A172 (cell line): Measurements from ENCODE around the gene FES. TPM values are rescaled to one million over a fixed set of nuclear protein-coding genes. Genes with fewer than 3 reads are reported as not detected.
"Not testable (repeated sequence)": the region's sequence is repeated elsewhere in the genome, so short reads cannot be mapped to it uniquely, and the experiment has no call there.

ENCODE experiments used
- DNase-seq: peaks from one replicate; pipeline ENCODE4 v3.0.0-alpha.2; 2015; ENCODE audit warnings: low spot score
- total RNA-seq: library from RNA; depleted of rRNA; stranded (reverse); fragments of >200 nt; shearing (Covaris generic); gene quantifications from 2 replicates; pipeline ENCODE4 v1.2.3, GENCODE V29; 2014

The FES gene
- total RNA-seq, 1 experiment from 2014 or later, result 0.12 TPM

DNA sequence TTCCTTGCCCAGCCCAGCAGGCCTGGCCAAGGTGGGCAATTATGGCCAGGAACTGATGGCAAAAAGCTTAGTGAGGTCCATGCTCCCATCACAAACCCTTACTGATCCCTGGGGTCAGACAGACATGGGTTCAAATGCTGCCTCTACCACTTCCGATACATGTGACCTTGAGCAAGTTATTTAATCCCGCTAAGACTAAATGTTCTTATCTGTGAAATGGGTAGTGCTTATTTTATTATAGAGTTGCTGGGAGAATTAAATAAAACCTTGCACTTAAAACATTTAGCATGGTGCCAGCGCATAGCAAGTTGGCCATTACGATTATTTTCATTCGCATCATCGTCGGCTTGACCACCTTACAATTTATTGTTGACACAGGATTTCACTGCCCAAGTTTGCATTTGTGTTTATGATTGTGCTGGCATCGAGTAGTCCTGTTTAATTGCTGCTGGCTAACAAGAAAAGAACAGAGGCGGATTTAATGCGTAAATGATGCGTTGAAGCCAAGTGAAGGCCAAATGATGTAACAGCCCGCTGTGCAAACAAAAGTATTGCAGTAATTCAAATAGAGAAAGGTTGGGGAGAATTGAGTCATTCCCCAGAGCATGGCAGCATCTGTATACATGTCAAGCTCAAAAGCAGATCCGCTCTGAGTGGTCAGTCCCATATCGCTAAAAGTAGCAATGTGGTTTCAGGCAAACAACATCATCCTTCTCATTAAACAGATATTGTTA, 23.2 kb upstream of the FES start:
- DNase-seq, result peak; percentile 28

GRCh38 chr15:90862487-90862886, 21.8 kb upstream of the FES start:
- DNase-seq, result no peak

DNA sequence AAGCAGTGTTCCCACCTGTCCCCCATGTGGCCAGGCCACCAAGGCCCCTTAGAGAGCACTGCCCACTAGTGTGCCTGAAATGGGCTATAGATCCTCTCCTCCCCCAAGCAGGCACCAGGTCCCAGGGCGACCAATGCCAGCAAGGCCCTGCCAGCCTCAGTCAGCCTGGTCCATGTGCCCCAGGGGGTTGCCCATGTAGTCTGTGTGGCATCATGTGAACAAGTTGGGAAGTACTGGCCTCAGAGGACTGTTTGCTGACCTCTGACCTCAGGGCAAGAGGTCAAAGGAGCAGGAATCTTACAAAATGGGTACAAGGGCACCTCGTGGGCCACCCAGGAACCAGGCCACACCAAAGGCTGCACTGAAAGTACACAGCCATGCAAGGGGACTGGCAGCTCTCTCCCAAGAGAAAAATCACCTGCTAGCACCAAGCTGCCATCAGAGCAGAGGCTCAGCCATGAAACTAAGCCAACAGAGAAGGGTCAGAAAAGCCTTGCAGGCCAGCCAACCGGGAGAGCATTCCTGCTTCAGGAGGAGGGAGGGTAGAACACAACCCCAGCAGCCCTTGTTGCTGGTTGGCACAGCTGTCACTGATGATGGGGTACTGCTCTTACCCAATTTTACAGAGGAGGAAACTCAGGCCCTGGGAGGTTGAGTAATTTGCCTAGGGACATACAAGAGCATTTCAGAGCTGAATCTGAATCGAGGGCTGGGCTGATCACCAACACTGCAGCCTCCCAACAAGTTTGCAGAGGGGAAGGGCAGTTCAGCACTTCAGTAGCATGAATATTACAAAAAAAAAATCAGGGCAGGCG, 21.1 kb upstream of the FES start:
- DNase-seq, result no peak

DNA sequence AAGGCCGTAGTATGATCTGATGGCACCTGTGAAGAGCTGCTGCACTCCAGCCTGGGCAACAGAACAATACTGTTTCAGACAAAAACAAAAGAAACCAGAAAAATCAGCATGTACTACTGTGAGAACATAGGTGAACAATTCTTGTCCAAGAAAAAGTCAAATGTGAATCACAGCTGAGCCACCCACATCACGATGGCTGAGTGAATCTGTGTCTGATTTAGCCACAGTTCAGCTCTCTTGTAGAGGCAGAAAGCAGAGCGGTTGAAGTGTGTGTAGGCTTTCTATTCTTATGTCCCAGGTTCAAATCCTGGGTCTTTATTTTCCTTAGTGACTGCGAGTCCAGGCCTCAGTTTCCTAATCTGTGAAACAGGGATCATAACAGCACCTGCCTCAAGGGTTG, 20.3 kb upstream of the FES start:
- no peak for DNase-seq

- no peak for DNase-seq
Measured at GRCh38 chr15:90864507-90864906, 19.8 kb upstream of the FES start.

DNA sequence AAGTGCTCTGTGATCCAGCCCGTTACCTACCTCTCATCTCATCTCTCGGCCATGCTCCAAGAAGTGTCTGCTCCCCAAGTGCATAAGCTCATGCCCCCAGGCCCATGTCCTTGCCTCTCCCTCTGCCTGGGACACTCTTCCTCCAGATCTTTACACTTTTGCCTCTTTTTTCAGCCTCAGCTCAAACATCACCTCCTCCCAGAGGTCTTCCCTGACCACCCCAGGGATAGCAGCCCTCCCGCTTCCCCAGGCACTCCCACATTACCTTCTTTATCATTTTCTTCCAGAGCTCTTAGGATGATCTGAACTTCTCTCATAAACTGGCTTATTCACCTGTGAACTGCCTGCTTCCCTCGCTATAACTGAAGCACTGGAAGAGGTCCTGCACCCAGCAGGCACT, 18.6 kb upstream of the FES start:
- DNase-seq, result no peak

GRCh38 chr15:90866161-90866715, 18.1 kb upstream of the FES start:
- no peak for DNase-seq

DNA sequence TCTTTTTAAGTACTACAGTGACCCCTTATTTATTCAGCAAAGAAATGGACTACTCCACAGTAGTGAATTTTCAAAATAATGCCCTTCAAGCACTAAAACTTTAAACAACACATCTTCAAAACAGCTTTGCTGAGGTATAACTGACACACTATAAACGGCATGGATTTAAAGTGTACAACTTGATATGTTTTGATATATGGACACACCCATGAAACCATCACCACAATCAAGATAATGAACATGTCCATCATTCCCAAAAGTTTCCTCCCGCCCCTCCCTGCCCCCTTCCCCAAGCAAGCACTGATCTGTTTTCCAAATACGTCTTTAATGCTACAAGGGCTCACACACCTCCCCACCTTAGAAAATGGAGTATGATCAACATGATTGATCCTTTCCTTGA, 17.5 kb upstream of the FES start:
- no peak for DNase-seq

- peak; percentile 46 for DNase-seq
Measured at GRCh38 chr15:90868261-90868689, 16.0 kb upstream of the FES start, which contains the start of gene FURIN. Gene FURIN (plus strand): TSS chr15:90868588. CDS start chr15:90875741, 7,153 bp downstream.

- DNase-seq, result no peak
Measured at GRCh38 chr15:90869140-90869541, 15.2 kb upstream of the FES start.

DNA sequence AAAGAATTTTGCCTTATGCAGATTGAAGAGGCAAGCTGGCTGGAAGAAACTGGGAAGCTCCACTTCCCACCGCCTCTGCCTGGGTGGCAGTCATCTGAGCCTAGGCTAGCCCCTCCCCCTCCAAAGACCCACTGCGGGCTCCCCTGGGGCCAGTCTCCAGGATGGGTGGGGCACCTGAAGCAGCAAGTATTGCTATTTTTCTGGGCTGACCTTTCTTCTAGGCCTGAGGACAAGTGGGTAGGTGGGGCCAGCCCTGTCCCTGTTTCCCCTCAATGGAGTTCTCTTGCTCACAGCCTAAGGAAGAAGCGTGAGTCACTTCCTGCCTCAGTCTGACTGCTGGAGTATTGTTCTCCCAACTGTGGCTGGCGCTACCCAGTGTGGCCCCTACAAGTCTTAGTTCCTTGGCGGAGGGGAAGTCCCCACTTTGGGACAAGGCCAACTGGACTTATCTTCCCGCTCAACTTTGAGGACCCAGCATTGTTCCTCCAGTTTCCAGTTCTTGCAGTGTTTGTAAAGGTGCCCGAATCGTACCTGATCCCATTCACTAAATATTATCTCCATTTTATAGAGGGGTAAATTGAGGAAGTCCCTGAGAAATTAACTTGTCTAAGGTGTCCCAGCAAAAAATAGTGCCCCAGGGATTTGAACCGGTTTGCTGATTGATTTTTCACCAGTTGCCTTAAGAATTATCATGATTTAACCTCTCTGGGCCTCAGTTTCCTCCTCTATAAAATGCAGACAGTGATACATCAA, 14.5 kb upstream of the FES start:
- DNase-seq, result peak; percentile 97

- peak; percentile 39 for DNase-seq
Measured at GRCh38 chr15:90870354-90871138, 13.8 kb upstream of the FES start.

DNA sequence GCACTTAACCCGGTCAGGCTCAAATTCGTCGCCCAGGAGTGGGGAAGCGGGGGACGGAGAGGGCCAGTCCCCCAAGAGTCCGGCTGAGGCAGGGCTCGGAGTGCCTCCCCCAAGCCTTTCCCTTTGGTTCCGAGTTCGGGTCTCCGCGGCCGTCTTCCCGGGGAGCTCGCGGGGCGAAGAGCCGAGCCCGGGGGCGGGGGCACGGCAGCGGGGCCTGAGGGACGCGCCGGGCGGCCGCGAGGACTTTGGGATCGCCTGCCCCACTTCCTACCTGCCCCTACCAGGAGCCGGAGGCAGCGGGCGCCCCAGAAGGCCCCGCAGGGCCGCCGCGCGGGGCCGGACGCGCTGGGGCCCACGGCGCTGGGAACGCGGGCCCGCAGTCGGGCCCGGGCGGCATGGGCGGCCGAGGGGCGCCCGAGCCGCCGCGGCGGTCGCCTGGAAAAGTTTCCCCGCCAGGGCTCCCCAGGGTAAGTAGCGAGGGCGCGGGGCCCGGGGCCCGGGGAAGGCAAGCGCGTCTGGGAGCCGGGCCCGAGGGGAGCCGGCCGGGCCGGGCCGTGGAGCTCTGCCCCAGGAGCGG, 13.1 kb upstream of the FES start:
- DNase-seq, result no peak

DNA sequence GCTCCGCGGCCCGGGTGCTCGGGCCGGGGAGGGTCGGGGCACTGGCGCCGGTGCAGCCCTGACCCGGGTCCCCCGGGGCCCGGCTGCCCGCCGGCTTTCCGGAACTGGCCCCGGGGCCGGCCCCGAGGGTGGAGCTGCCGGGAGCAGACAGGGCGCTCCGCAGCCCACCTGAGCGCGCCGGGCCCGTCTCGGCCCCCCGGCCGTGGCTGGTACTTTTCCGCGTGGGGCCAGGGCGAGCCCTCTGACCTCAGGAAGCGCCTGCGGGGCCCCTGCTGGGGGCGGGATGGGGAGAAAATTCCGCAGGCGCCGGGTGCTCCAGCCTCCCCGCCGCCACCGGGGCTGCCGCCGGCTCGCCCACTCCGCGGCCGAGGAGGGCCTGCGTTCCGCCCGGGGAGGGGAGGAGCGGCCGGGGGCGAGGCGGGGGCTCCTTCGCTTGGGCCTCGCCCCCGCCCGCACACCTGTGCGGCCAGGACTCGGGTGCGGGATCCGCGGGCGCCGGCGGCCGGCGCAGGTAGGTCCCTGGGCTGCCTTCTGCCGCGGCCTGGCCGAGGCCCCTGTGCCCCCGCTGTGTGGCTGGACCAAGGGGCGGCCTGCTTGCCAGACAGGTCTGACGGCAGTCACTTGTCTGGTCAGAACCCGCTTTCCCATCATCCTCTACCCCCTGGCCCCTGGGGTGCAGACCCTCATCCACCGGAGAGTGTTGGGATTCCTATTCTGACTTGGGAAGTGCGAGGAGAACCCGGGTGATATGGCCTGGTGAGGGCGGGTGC, 12.4 kb upstream of the FES start:
- no peak for DNase-seq

- DNase-seq, result peak; percentile 86
Measured at GRCh38 chr15:90872486-90873184, 11.7 kb upstream of the FES start.

- DNase-seq, result no peak
Measured at GRCh38 chr15:90873488-90873997, 10.8 kb upstream of the FES start.

DNA sequence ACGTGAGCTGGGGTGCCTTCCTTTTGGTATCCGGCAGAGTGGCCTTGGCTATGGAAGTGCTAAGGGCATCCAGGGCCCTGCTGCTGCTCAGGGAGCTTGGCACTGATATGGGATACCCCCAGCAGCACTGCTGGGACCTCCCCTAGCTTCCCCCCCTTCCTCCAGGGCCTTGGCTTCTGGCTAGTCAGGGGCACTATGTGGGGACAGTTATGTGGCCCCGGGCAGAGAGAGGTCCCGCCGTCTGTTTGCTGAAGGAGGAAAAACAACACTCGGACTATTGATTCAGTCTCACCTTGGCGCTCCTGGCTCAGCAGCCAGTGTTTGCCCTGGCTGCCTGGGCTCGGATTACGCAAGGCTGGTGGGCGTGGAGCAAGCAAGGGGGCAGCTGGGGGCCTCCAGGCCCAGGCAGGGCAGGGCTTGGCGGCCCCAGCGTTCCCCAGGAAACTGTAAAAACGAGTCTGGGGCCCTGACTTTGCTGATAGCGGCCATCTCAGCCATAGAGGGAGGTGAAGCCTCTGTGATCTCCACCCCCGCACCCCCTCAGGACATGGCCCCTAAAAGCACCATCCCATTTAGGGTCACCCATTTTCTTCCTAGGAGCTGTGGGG, 10.2 kb upstream of the FES start:
- no peak for DNase-seq

GRCh38 chr15:90874986-90875385, 9.3 kb upstream of the FES start:
- not testable (repeated sequence) for DNase-seq

- no peak for DNase-seq
Measured at GRCh38 chr15:90875549-90875981, 8.7 kb upstream of the FES start.
